Activated B cell treated with CpG ODN at 0.5 μM for 24 hours (primary cell): ENCODE data around the gene NLE1. TPM values are rescaled to one million over a fixed set of nuclear protein-coding genes. Genes with fewer than 3 reads are reported as not detected.

Source experiments
- ATAC-seq: fragments of 200-7000 bp; cut with Tn5 transposase; one replicate; pipeline ENCODE4 v1.10.0; 2021; ENCODE audit warnings: low read depth, mild to moderate bottlenecking, moderate library complexity
- CTCF ChIA-PET: fragments of 350-600 bp; sonication (Branson Sonifier 250); formaldehyde crosslinking; loops from one replicate; lab custom pipeline; 2021; ENCODE audit warnings: antibody characterized with exemption; lab: Charles Lee
- POLR2A ChIA-PET: fragments of 350-600 bp; sonication (Branson Sonifier 250); formaldehyde crosslinking; loops from one replicate; lab custom pipeline; 2021; ENCODE audit warnings: antibody characterized with exemption; lab: Charles Lee
- DNase-seq: peaks from one replicate; pipeline ENCODE4 v3.0.0; 2022
- H3K27ac Mint-ChIP-seq: one replicate; pipeline ENCODE4 v1.8.0; 2020; ENCODE audit warnings: mixed read lengths
- H3K27me3 Mint-ChIP-seq: one replicate; pipeline ENCODE4 v1.8.0; 2021; ENCODE audit warnings: mixed read lengths
- H3K36me3 Mint-ChIP-seq: one replicate; pipeline ENCODE4 v1.8.0; 2021; ENCODE audit warnings: low read depth, mixed read lengths
- H3K4me1 Mint-ChIP-seq: one replicate; pipeline ENCODE4 v1.8.0; 2021; ENCODE audit warnings: mixed read lengths
- H3K4me3 Mint-ChIP-seq: one replicate; pipeline ENCODE4 v1.8.0; 2020; ENCODE audit warnings: mild to moderate bottlenecking, mixed read lengths
- H3K9me3 Mint-ChIP-seq: one replicate; pipeline ENCODE4 v1.8.0; 2020; ENCODE audit warnings: mixed read lengths
- CTCF ChIP-seq: fragments of 200-600 bp; IDR thresholded peaks from one replicate; pipeline ENCODE4 v1.8.0; 2022; ENCODE audit warnings: antibody characterized with exemption, mild to moderate bottlenecking
- intact Hi-C: fragments of 100-400 bp; cut with micrococcal nuclease; formaldehyde crosslinking; loops from one replicate; pipeline ENCODE4 v1.15.1; 2024
- total RNA-seq: library from RNA; stranded (reverse); gene quantifications from 2 replicates; pipeline ENCODE4 v1.2.3, GENCODE V29; 2022

The NLE1 gene
- total RNA-seq, 1 donor from 2014 or later: 26.3 TPM

DNA sequence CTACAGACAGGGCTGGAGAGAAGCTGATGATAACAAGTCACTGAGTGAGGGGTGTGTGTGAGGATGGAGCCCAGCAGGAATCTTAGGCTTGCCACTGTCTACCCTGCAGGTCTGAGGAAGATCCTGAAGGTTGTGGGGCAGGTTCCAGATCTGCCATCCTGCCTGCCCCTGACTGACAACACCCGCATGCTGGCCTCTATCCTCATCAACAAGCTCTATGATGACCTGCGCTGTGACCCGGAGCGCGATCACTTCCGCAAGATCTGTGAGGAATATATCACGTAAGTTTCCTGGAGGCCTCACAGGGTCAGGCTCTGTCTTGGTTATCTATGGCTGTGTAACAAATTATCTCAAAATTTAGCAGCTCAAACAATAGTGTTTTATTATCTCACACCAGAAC is 21.8 kb upstream of the NLE1 start:
- POLR2A ChIA-PET: no interaction called here
- Mint-ChIP-seq H3K36me3 (no peaks in the 10 kb centered on the region), H3K9me3 (no peaks in the 10 kb centered on the region), H3K4me1 (no peaks in the 10 kb centered on the region), H3K27ac (no peak overlapping the region), H3K27me3 (peaks cover 49% of the 10 kb centered on the region), H3K4me3 (no peak overlapping the region)
- no peak for ATAC-seq
- intact Hi-C loops: no loop called here
- no peak for DNase-seq
- TF ChIP-seq CTCF: no peak
- CTCF ChIA-PET: no interaction called here

DNA sequence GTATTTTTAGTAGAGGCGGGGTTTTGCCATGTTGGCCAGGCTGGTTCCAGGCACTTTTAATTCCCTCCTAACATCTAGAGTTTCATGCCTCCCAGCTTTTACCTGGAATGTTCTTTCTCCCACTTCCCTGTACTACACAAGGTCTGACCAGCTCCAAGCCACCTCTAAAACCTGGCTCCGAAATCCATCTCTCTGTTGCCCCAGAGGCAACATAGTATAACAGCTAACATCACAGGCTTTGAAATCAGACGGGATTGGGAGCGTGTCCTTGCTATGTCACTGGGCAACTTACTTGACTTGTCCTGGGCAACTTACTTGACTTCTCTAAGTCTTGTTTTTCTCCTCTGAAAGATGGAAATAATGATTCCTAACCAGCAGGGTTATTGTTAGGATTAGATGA is 20.7 kb upstream of the NLE1 start:
- Mint-ChIP-seq H3K4me1 (no peaks in the 10 kb centered on the region), H3K36me3 (no peaks in the 10 kb centered on the region), H3K27ac (no peak overlapping the region), H3K9me3 (no peaks in the 10 kb centered on the region), H3K27me3 (peaks cover 45% of the 10 kb centered on the region), H3K4me3 (no peak overlapping the region)
- ChIA-PET CTCF (no interaction called here), POLR2A (no interaction called here)
- TF ChIP-seq CTCF: no peak
- no peak for ATAC-seq
- intact Hi-C loops: no loop called here
- no peak for DNase-seq

DNA sequence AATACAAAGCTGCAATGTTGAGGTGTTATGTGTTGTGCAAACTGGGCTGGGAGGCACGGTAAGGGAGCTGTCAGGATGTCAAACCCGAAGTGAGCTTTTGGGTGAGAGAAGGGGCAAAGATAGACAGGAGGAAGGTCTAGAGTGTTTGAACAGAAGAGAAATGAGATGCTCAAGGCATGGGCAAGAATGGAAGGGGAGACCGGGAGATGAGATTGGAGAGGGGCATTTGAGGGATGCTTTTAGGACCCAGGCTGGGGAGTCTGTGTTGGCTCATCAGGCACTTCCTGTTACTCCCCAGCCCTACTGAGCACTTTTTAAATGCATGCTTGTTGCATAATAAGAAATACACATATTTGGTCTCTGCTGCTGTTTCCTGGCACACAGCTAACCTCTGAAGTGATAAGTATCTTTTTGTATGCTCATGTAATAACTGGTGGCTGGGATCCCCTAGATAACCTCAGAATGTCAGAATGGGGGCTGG is 19.2 kb upstream of the NLE1 start:
- CTCF ChIA-PET: no interaction called here
- Mint-ChIP-seq H3K4me1 (no peaks in the 10 kb centered on the region), H3K27ac (no peak overlapping the region), H3K36me3 (no peaks in the 10 kb centered on the region), H3K4me3 (no peak overlapping the region), H3K9me3 (no peaks in the 10 kb centered on the region), H3K27me3 (peaks cover 43% of the 10 kb centered on the region)
- POLR2A ChIA-PET: no interaction called here
- intact Hi-C loops: no loop called here
- no peak for TF ChIP-seq CTCF
- ATAC-seq: no peak
- DNase-seq: no peak

DNA sequence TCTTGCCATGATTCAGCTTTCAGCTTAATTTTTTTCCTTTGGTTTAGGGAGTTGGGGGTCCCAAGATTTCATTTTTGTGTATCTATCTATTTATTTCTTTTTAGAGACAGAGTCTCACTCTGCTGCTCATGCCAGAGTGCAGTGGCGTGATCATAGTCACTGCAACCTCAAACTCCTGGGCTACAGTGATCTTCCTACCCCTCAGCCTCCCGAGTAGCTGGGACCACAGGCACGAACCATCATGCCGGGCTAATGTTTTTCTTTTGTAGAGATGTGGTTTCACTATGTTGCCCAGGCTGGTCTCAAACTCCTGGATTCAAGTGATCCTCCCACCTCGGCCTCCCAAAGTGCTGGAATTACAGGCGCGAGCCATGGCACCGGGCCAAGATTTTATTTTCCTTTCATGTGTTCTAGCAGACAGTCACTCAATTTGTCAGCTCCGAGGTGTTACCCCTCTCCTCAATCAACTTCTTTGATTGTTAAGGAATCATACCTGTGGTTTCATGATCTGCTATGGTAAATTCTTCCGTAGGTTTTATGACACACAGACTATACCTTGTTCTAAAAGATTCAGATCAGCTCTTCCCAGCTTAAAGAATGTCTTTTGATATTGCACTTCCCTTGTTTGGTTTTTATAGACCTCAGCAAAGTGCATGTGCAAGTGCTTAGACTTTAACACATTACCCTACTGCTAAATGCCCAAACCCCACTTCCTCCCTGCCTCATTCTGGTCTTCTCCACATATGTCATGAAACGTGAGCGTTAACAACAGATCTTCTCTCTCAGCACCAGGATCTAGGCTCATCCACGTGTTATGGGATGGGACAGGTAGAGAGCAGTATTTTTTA is 18.5 kb upstream of the NLE1 start:
- CTCF ChIA-PET: no interaction called here
- no peak for TF ChIP-seq CTCF
- Mint-ChIP-seq H3K9me3 (no peaks in the 10 kb centered on the region), H3K4me3 (no peak overlapping the region), H3K27me3 (peaks cover 44% of the 10 kb centered on the region), H3K36me3 (no peaks in the 10 kb centered on the region), H3K27ac (no peak overlapping the region), H3K4me1 (no peaks in the 10 kb centered on the region)
- intact Hi-C loops: no loop called here
- POLR2A ChIA-PET: no interaction called here
- ATAC-seq (no peak), DNase-seq (no peak)

DNA sequence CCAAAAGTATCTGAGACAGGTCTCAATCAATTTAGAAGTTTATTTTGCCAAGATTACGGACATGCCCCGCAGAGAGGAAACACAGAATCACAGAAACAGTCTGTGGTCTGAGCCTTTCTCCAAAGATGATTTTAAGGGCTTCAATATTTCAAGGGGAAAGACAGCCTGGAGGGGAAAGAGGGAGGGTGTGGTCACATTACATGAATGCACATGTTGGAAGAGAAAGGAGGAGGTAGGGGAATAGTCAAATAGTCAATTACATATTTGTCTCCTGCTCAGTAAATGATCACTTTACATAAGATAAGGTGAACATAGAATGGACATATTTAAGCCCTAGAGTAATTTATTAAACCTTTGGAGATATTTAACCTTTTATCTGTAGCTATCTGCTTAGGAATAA is 17.8 kb upstream of the NLE1 start:
- Mint-ChIP-seq H3K4me1 (no peaks in the 10 kb centered on the region), H3K27me3 (peaks cover 41% of the 10 kb centered on the region), H3K9me3 (no peaks in the 10 kb centered on the region), H3K4me3 (no peak overlapping the region), H3K36me3 (no peaks in the 10 kb centered on the region), H3K27ac (no peak overlapping the region)
- ChIA-PET CTCF (no interaction called here), POLR2A (no interaction called here)
- intact Hi-C loops: no loop called here
- TF ChIP-seq CTCF: no peak
- ATAC-seq (no peak), DNase-seq (no peak)
